WTC11 (cell line): ENCODE results near the gene RBFOX1. TPM values are rescaled to one million over a fixed set of nuclear protein-coding genes. Genes with fewer than 3 reads are reported as not detected.

Source experiments
- ATAC-seq: fragments of 200-7000 bp; cut with Tn5 transposase; 2 replicates; pipeline ENCODE4 v1.10.0; 2021; ENCODE audit warnings: mild to moderate bottlenecking, moderate library complexity
- CTCF ChIA-PET: fragments of 300-600 bp; sonication (Branson Sonifier 250); formaldehyde crosslinking; loops from one replicate; lab custom pipeline; 2021; ENCODE audit warnings: antibody characterized with exemption; lab: Charles Lee
- POLR2A ChIA-PET: fragments of 350-600 bp; sonication (Branson Sonifier 250); formaldehyde crosslinking; loops from one replicate; lab custom pipeline; 2021; ENCODE audit warnings: antibody characterized with exemption; lab: Charles Lee
- DNase-seq: peaks from one replicate; pipeline ENCODE4 v3.0.0; 2021; ENCODE audit warnings: low spot score
- H3K27ac Mint-ChIP-seq: 2 replicates; pipeline ENCODE4 v1.8.0; 2021; ENCODE audit warnings: mixed read lengths
- H3K27me3 Mint-ChIP-seq: 2 replicates; pipeline ENCODE4 v1.8.0; 2021; ENCODE audit warnings: low read depth, mild to moderate bottlenecking, moderate library complexity, mixed read lengths
- H3K36me3 Mint-ChIP-seq: 2 replicates; pipeline ENCODE4 v1.8.0; 2021; ENCODE audit warnings: mixed read lengths
- H3K4me1 Mint-ChIP-seq: 2 replicates; pipeline ENCODE4 v1.8.0; 2022; ENCODE audit warnings: mixed read lengths
- H3K4me3 Mint-ChIP-seq: 2 replicates; pipeline ENCODE4 v1.8.0; 2021; ENCODE audit warnings: mild to moderate bottlenecking, moderate library complexity, mixed read lengths
- H3K9me3 Mint-ChIP-seq: 2 replicates; pipeline ENCODE4 v1.8.0; 2021; ENCODE audit warnings: mixed read lengths
- AR ChIP-seq: fragments of 250-450 bp; sonication (Bioruptor Pico); IDR thresholded peaks from 2 replicates; pipeline ENCODE4 v1.9.0; 2021; ENCODE audit warnings: mild to moderate bottlenecking
- ATF2 ChIP-seq: sonication (generic); formaldehyde crosslinking; IDR thresholded peaks from 2 replicates; pipeline ENCODE4 v1.8.1; 2022; ENCODE audit warnings: low read depth, missing genetic modification reagents, borderline replicate concordance
- CTCF ChIP-seq: fragments of 200-600 bp; IDR thresholded peaks from 2 replicates; pipeline ENCODE4 v1.8.0; 2022; ENCODE audit warnings: antibody characterized with exemption
- E2F1 ChIP-seq: sonication (generic); formaldehyde crosslinking; IDR thresholded peaks from 2 replicates; pipeline ENCODE4 v1.8.0; 2022; ENCODE audit warnings: mild to moderate bottlenecking, missing genetic modification reagents
- ETV6 ChIP-seq: sonication (generic); formaldehyde crosslinking; IDR thresholded peaks from 2 replicates; pipeline ENCODE4 v1.8.1; 2022; ENCODE audit warnings: mild to moderate bottlenecking, missing genetic modification reagents
- FOXJ3 ChIP-seq: sonication (generic); formaldehyde crosslinking; IDR thresholded peaks from 2 replicates; pipeline ENCODE4 v1.9.0; 2021; ENCODE audit warnings: missing genetic modification reagents, mild to moderate bottlenecking, borderline replicate concordance
- FOXK1 ChIP-seq: sonication (generic); formaldehyde crosslinking; IDR thresholded peaks from 2 replicates; pipeline ENCODE4 v1.8.0; 2022; ENCODE audit warnings: mild to moderate bottlenecking, moderate library complexity, missing genetic modification reagents
- GABPB1 ChIP-seq: sonication (generic); formaldehyde crosslinking; IDR thresholded peaks from 2 replicates; pipeline ENCODE4 v1.8.1; 2023; ENCODE audit warnings: mild to moderate bottlenecking, missing genetic modification reagents
- KAT7 ChIP-seq: sonication (generic); formaldehyde crosslinking; IDR thresholded peaks from 2 replicates; pipeline ENCODE4 v1.8.1; 2023; ENCODE audit warnings: missing genetic modification reagents, mild to moderate bottlenecking, borderline replicate concordance
- MXD4 ChIP-seq: fragments of 250-450 bp; sonication (Bioruptor Pico); IDR thresholded peaks from 2 replicates; pipeline ENCODE4 v1.8.0; 2021; ENCODE audit warnings: mild to moderate bottlenecking, moderate library complexity, borderline replicate concordance
- MYBL2 ChIP-seq: sonication (generic); formaldehyde crosslinking; IDR thresholded peaks from 2 replicates; pipeline ENCODE4 v1.8.1; 2023; ENCODE audit warnings: mild to moderate bottlenecking, moderate library complexity, missing genetic modification reagents
- NFATC4 ChIP-seq: fragments of 250-450 bp; sonication (Bioruptor Pico); IDR thresholded peaks from 2 replicates; pipeline ENCODE4 v1.9.0; 2021; ENCODE audit warnings: mild to moderate bottlenecking
- NR1H2 ChIP-seq: sonication (generic); formaldehyde crosslinking; IDR thresholded peaks from 2 replicates; pipeline ENCODE4 v1.9.0; 2021; ENCODE audit warnings: mild to moderate bottlenecking, moderate library complexity, missing genetic modification reagents
- NR3C1 ChIP-seq: sonication (generic); formaldehyde crosslinking; conservative IDR thresholded peaks from 2 replicates; pipeline ENCODE4 v1.8.1; 2023; ENCODE audit warnings: low read depth, mild to moderate bottlenecking, missing genetic modification reagents
- RORB ChIP-seq: fragments of 250-450 bp; sonication (Bioruptor Pico); IDR thresholded peaks from 2 replicates; pipeline ENCODE4 v1.9.0; 2021; ENCODE audit warnings: mild to moderate bottlenecking
- SP1 ChIP-seq: sonication (generic); formaldehyde crosslinking; conservative IDR thresholded peaks from 2 replicates; pipeline ENCODE4 v1.8.1; 2022; ENCODE audit warnings: missing genetic modification reagents
- TEAD1 ChIP-seq: sonication (generic); formaldehyde crosslinking; IDR thresholded peaks from 2 replicates; pipeline ENCODE4 v1.8.0; 2022; ENCODE audit warnings: mild to moderate bottlenecking, missing genetic modification reagents
- TP53 ChIP-seq: sonication (generic); formaldehyde crosslinking; IDR thresholded peaks from 2 replicates; pipeline ENCODE4 v1.8.1; 2023; ENCODE audit warnings: mild to moderate bottlenecking, missing genetic modification reagents
- ZBTB43 ChIP-seq: sonication (generic); formaldehyde crosslinking; IDR thresholded peaks from 2 replicates; pipeline ENCODE4 v1.8.1; 2023; ENCODE audit warnings: mild to moderate bottlenecking, missing genetic modification reagents
- ZNF138 ChIP-seq: sonication (generic); formaldehyde crosslinking; conservative IDR thresholded peaks from 2 replicates; pipeline ENCODE4 v1.8.1; 2022; ENCODE audit warnings: mild to moderate bottlenecking, moderate library complexity, missing genetic modification reagents
- ZNF532 ChIP-seq: fragments of 250-450 bp; sonication (Bioruptor Pico); IDR thresholded peaks from 2 replicates; pipeline ENCODE4 v1.9.0; 2021; ENCODE audit warnings: mild to moderate bottlenecking, borderline replicate concordance
- total RNA-seq: library from RNA; stranded (reverse); gene quantifications from 3 replicates; pipeline ENCODE4 v1.2.3, GENCODE V29; 2021

RBFOX1 gene
- total RNA-seq, 1 experiment from 2014 or later = 1.1 TPM

GRCh38 chr16:7335991-7336634, 3.5 kb downstream of the RBFOX1 start:
- DNase-seq = no peak
- H3K4me1 Mint-ChIP-seq = no peaks in the 10 kb centered on the region
- peaks cover 87% of the 10 kb centered on the region for H3K9me3 Mint-ChIP-seq
- ATAC-seq = no peak
- H3K4me3 Mint-ChIP-seq = no peak overlapping the region
- H3K36me3 Mint-ChIP-seq = peaks cover 78% of the 10 kb centered on the region
- TF ChIP-seq NR3C1 = no peak
- TF ChIP-seq ZBTB43 = no peak
- no peak for TF ChIP-seq FOXK1 (CRISPR knock-in tag)
- TF ChIP-seq KAT7 (CRISPR knock-in tag) = no peak
- TF ChIP-seq ATF2 (CRISPR knock-in tag) = no peak
- TF ChIP-seq GABPB1 = no peak
- TF ChIP-seq ETV6 (CRISPR knock-in tag) = no peak
- TF ChIP-seq ZNF138 (CRISPR knock-in tag) = no peak
- TF ChIP-seq RORB = no peak
- TF ChIP-seq E2F1 (CRISPR knock-in tag) = no peak
- POLR2A ChIA-PET = no interaction called here
- CTCF ChIA-PET = no interaction called here
- peaks cover 17% of the 10 kb centered on the region for H3K27me3 Mint-ChIP-seq
- H3K27ac Mint-ChIP-seq = no peak overlapping the region

- ATAC-seq (no peak), DNase-seq (no peak)
- Mint-ChIP-seq H3K27ac (no peak overlapping the region), H3K27me3 (peaks cover 17% of the 10 kb centered on the region), H3K4me1 (no peaks in the 10 kb centered on the region), H3K9me3 (peaks cover 86% of the 10 kb centered on the region), H3K4me3 (no peak overlapping the region), H3K36me3 (peaks cover 77% of the 10 kb centered on the region)
- ChIA-PET CTCF (no interaction called here), POLR2A (no interaction called here)
- no peak for TF ChIP-seq CTCF
These were observed 4.1 kb downstream of the RBFOX1 start for GRCh38 chr16:7336742-7337141.

GRCh38 chr16:7338826-7339225, 6.2 kb downstream of the RBFOX1 start:
- ChIA-PET POLR2A (no interaction called here), CTCF (no interaction called here)
- Mint-ChIP-seq H3K9me3 (peaks cover 86% of the 10 kb centered on the region), H3K4me3 (no peak overlapping the region), H3K4me1 (no peaks in the 10 kb centered on the region), H3K27me3 (peaks cover 15% of the 10 kb centered on the region), H3K36me3 (peaks cover 78% of the 10 kb centered on the region), H3K27ac (no peak overlapping the region)
- ATAC-seq (no peak), DNase-seq (no peak)
- TF ChIP-seq FOXJ3 (no peak), NR1H2 (CRISPR knock-in tag) (no peak), TP53 (no peak), TEAD1 (no peak), SP1 (CRISPR knock-in tag) (no peak), FOXK1 (CRISPR knock-in tag) (no peak), MYBL2 (CRISPR knock-in tag) (no peak), MXD4 (no peak), KAT7 (CRISPR knock-in tag) (no peak), AR (CRISPR knock-in tag) (no peak), ZNF532 (CRISPR knock-in tag) (no peak), NFATC4 (CRISPR knock-in tag) (no peak)
